HepG2 (cell line): ENCODE data around the gene KRT76. TPM values are rescaled to one million over a fixed set of nuclear protein-coding genes. Genes with fewer than 3 reads are reported as not detected.

Experiments used
- ATAC-seq: fragments of 200-7000 bp; cut with Tn5 transposase; 3 replicates; pipeline ENCODE4 v1.9.1; 2020; ENCODE audit warnings: mild to moderate bottlenecking, moderate library complexity
- BruUV-seq: library from RNA; stranded (reverse); fragments of 400-500 nt; replicated peaks from 2 replicates; lab custom pipeline; 2021; lab: Mats Ljungman, UMichigan
- CTCF ChIA-PET: fragments of 300-600 bp; formaldehyde crosslinking; extraction: SDS; loops from one replicate; lab custom pipeline; 2021; ENCODE audit warnings: low total read pairs, inconsistent platforms, low intra/inter-chr PET ratio; lab: Yijun Ruan, JAX
- POLR2A ChIA-PET: fragments of 350-600 bp; sonication (Branson Sonifier 250); formaldehyde crosslinking; loops from one replicate; lab custom pipeline; 2020; ENCODE audit warnings: antibody characterized with exemption, inconsistent platforms; lab: Yijun Ruan, JAX
- DNase-seq: peaks from one replicate; pipeline ENCODE4 v3.0.0-alpha.2; 2015; ENCODE audit warnings: low spot score
- FAIRE-seq: peaks from 3 replicates; lab custom pipeline; 2011; peaks lifted over from hg19 to GRCh38; lab: Jason Lieb, UNC
- H2AFZ ChIP-seq: one replicate; pipeline ENCODE4 v1.6.1; 2011; ENCODE audit warnings: low read length, inconsistent platforms
- H3K27ac ChIP-seq: fragments of 300-600 bp; 3 replicates; pipeline ENCODE4 v1.8.0; 2011; ENCODE audit warnings: mixed run types, mild to moderate bottlenecking, mixed read lengths, low read length, inconsistent platforms; ENCODE audit not compliant: insufficient read depth; ENCODE audit errors: extremely low read length
- H3K27me3 ChIP-seq, 2 experiments: fragments of 200-600 bp in 1 of 2; 2 replicates in 1 of 2; 3 replicates in 1 of 2; pipeline versions ENCODE4 v1.6.0 to v1.8.0; 2011; ENCODE audit warnings: low read length in 2 of 2, mild to moderate bottlenecking in 2 of 2, moderate library complexity in 2 of 2, inconsistent platforms in 1 of 2; ENCODE audit not compliant: insufficient read depth in 2 of 2, control insufficient read depth in 1 of 2
- H3K36me3 ChIP-seq, 2 experiments: fragments of 200-600 bp in 1 of 2; replicated peaks in 1 of 2; 2 replicates in 1 of 2; 3 replicates in 1 of 2; pipeline versions ENCODE4 v1.5.1 to v1.8.0; 2011; ENCODE audit warnings: low read length in 2 of 2, inconsistent platforms in 1 of 2; ENCODE audit not compliant: insufficient read depth in 2 of 2, control insufficient read depth in 1 of 2
- H3K4me1 ChIP-seq: 2 replicates; pipeline ENCODE4 v1.5.1; 2012; ENCODE audit warnings: low read length, inconsistent platforms; ENCODE audit not compliant: insufficient read depth
- H3K4me2 ChIP-seq: 2 replicates; pipeline ENCODE4 v1.6.0; 2011; ENCODE audit warnings: low read depth, low read length, inconsistent platforms
- H3K4me3 ChIP-seq, 3 experiments: fragments of 200-600 bp in 1 of 3; sonication (generic), shearing (Covaris generic) in 1 of 3; replicated peaks in 1 of 3; 2 replicates each; pipeline ENCODE4 v1.5.1; 2011 to 2016; ENCODE audit warnings: low read length in 3 of 3, inconsistent platforms in 2 of 3, low read depth in 2 of 3, mild to moderate bottlenecking in 2 of 3, control low read depth in 1 of 3, mixed read lengths in 1 of 3; ENCODE audit not compliant: insufficient read depth in 1 of 3
- H3K79me2 ChIP-seq: one replicate; pipeline ENCODE4 v1.6.1; 2011; ENCODE audit warnings: low read length, inconsistent platforms; ENCODE audit not compliant: insufficient read depth
- H3K9ac ChIP-seq: 2 replicates; pipeline ENCODE4 v1.6.0; 2011; ENCODE audit warnings: mild to moderate bottlenecking, low read depth, low read length, inconsistent platforms; ENCODE audit not compliant: insufficient read depth
- H3K9me3 ChIP-seq: 2 replicates; pipeline ENCODE4 v1.5.1; 2012; ENCODE audit warnings: mild to moderate bottlenecking, low read length
- H4K20me1 ChIP-seq: 2 replicates; pipeline ENCODE4 v1.6.0; 2011; ENCODE audit warnings: inconsistent platforms, mild to moderate bottlenecking, low read length, moderate library complexity; ENCODE audit not compliant: insufficient read depth
- BCLAF1 ChIP-seq: fragments of 450-650 bp; IDR thresholded peaks from 2 replicates; pipeline ENCODE4 v1.6.1; 2017; ENCODE audit warnings: mild to moderate bottlenecking
- E2F1 ChIP-seq: sonication (generic); formaldehyde crosslinking; IDR thresholded peaks from 2 replicates; pipeline ENCODE4 v1.5.0; 2020; ENCODE audit warnings: missing genetic modification reagents
- FIP1L1 ChIP-seq: fragments of 200-400 bp; formaldehyde crosslinking; IDR thresholded peaks from 2 replicates; pipeline ENCODE4 v1.6.1; 2018; ENCODE audit warnings: low read depth, mild to moderate bottlenecking, low read length, moderate library complexity, borderline replicate concordance; ENCODE audit not compliant: insufficient read depth
- FOXC1 ChIP-seq: sonication (generic); formaldehyde crosslinking; IDR thresholded peaks from 2 replicates; pipeline ENCODE4 v1.8.0; 2022; ENCODE audit warnings: mild to moderate bottlenecking, missing genetic modification reagents, borderline replicate concordance
- HDAC2 ChIP-seq: sonication (generic); formaldehyde crosslinking; IDR thresholded peaks from 2 replicates; pipeline ENCODE4 v1.4.0; 2020; ENCODE audit warnings: missing genetic modification reagents
- HNRNPL ChIP-seq: fragments of 200-400 bp; formaldehyde crosslinking; IDR thresholded peaks from 2 replicates; pipeline ENCODE4 v1.6.1; 2017; ENCODE audit warnings: mild to moderate bottlenecking, low read depth, low read length
- HOXD1 ChIP-seq: sonication (generic); formaldehyde crosslinking; IDR thresholded peaks from 2 replicates; pipeline ENCODE4 v1.5.0; 2020; ENCODE audit warnings: missing genetic modification reagents
- KDM2A ChIP-seq: sonication (generic); formaldehyde crosslinking; IDR thresholded peaks from 2 replicates; pipeline ENCODE4 v1.4.0; 2020; ENCODE audit warnings: low read depth, missing genetic modification reagents, borderline replicate concordance
- MBNL3 ChIP-seq: fragments of 250-450 bp; sonication (Bioruptor Pico); conservative IDR thresholded peaks from 2 replicates; pipeline ENCODE4 v1.8.0; 2022; ENCODE audit warnings: mild to moderate bottlenecking, inconsistent platforms
- NBN ChIP-seq: fragments of 450-650 bp; conservative IDR thresholded peaks from 2 replicates; pipeline ENCODE4 v1.6.1; 2017
- NCOA1 ChIP-seq: sonication (generic); formaldehyde crosslinking; IDR thresholded peaks from 2 replicates; pipeline ENCODE4 v1.9.0; 2021; ENCODE audit warnings: missing genetic modification reagents
- NCOR1 ChIP-seq: fragments of 200-600 bp; sonication (generic); IDR thresholded peaks from 2 replicates; pipeline ENCODE4 v1.7.0; 2017; ENCODE audit warnings: antibody characterized with exemption, low read length, borderline replicate concordance
- ZMYM2 ChIP-seq: sonication (generic); formaldehyde crosslinking; IDR thresholded peaks from 2 replicates; pipeline ENCODE4 v1.8.0; 2022; ENCODE audit warnings: mild to moderate bottlenecking, missing genetic modification reagents
- ZNF225 ChIP-seq: sonication (generic); formaldehyde crosslinking; IDR thresholded peaks from 2 replicates; pipeline ENCODE4 v1.4.0; 2020; ENCODE audit warnings: mild to moderate bottlenecking, missing genetic modification reagents
- ZNF501 ChIP-seq: sonication (generic); formaldehyde crosslinking; IDR thresholded peaks from 2 replicates; pipeline ENCODE4 v1.5.1; 2020; ENCODE audit warnings: mild to moderate bottlenecking, moderate library complexity, missing genetic modification reagents
- WGBS: methylation state at CpG from one replicate; pipeline ENCODE4 v1.1.6; 2017; ENCODE audit warnings: low lambda C conversion rate; 5-methylcytosine and 5-hydroxymethylcytosine counted together
- in situ Hi-C: cut with HindIII; loops from 2 replicates; pipeline ENCODE4 v1.10.0; 2017; ENCODE audit warnings: low pct_unique_long_range_greater_than_20kb; ENCODE audit not compliant: extremely low pct_ligation_motif_present
- intact Hi-C: fragments of 100-400 bp; cut with micrococcal nuclease; formaldehyde crosslinking; loops from one replicate; pipeline ENCODE4 v1.10.0; 2022; ENCODE audit not compliant: unreplicated experiment
- polyA plus RNA-seq, 8 experiments: library from polyadenylated mRNA; depleted of rRNA in 3 of 8; stranded (reverse) in 7 of 8; unstranded in 1 of 8; fragments of >200 nt; fragmentation: Illumina TruSeq in 4 of 8; extraction: Trizol in 4 of 8; gene quantifications; 2 replicates each; pipeline versions ENCODE4 v1.2.1 to v1.2.3, GENCODE V29; 2011 to 2016; ENCODE audit warnings: low read depth in 4 of 8, missing spikeins in 1 of 8, mixed read lengths in 1 of 8; ENCODE audit not compliant: insufficient read depth in 1 of 8
- total RNA-seq, 5 experiments: library from RNA; depleted of rRNA; stranded (reverse); fragments of >200 nt; fragmentation: Illumina TruSeq; extraction: Trizol; gene quantifications; 2 replicates each; pipeline ENCODE4 v1.2.3, GENCODE V29; 2016; ENCODE audit warnings: low read depth in 1 of 5
- TF ChIP-seq, protein P1 (sequence below): IDR thresholded peaks from 2 replicates; pipeline ENCODE4 v1.6.1; 2016; ENCODE audit warnings: low read depth
- TF ChIP-seq, protein P2 (sequence below): sonication (generic); formaldehyde crosslinking; IDR thresholded peaks from 2 replicates; pipeline ENCODE4 v1.4.0; 2020; ENCODE audit warnings: mild to moderate bottlenecking, missing genetic modification reagents

Gene KRT76
- total and polyA plus RNA-seq, 2 of the 13 experiments (the other 11 are each of a cell fraction or from before 2014, with no cell fraction given): not detected

- H3K9ac ChIP-seq: no peak overlapping the region
- ATAC-seq: no peak
- H3K4me2 ChIP-seq: no peak overlapping the region
- TF ChIP-seq HNRNPL (no peak), NBN (no peak), NCOA1 (CRISPR knock-in tag) (no peak), E2F1 (CRISPR knock-in tag) (no peak), ZMYM2 (CRISPR knock-in tag) (no peak), ZNF501 (CRISPR knock-in tag) (no peak), ZNF225 (CRISPR knock-in tag) (no peak), NCOR1 (no peak), HOXD1 (CRISPR knock-in tag) (no peak), MBNL3 (no peak), FOXC1 (CRISPR knock-in tag) (no peak), KDM2A (CRISPR knock-in tag) (no peak), HDAC2 (CRISPR knock-in tag) (no peak), FIP1L1 (no peak), BCLAF1 (no peak)
- TF ChIP-seq, protein P1, sequence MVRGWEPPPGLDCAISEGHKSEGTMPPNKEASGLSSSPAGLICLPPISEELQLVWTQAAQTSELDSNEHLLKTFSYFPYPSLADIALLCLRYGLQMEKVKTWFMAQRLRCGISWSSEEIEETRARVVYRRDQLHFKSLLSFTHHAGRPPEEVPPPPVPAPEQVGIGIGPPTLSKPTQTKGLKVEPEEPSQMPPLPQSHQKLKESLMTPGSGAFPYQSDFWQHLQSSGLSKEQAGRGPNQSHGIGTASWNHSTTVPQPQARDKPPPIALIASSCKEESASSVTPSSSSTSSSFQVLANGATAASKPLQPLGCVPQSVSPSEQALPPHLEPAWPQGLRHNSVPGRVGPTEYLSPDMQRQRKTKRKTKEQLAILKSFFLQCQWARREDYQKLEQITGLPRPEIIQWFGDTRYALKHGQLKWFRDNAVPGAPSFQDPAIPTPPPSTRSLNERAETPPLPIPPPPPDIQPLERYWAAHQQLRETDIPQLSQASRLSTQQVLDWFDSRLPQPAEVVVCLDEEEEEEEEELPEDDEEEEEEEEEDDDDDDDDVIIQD (CRISPR knock-in tag): no peak
- TF ChIP-seq, protein P2, sequence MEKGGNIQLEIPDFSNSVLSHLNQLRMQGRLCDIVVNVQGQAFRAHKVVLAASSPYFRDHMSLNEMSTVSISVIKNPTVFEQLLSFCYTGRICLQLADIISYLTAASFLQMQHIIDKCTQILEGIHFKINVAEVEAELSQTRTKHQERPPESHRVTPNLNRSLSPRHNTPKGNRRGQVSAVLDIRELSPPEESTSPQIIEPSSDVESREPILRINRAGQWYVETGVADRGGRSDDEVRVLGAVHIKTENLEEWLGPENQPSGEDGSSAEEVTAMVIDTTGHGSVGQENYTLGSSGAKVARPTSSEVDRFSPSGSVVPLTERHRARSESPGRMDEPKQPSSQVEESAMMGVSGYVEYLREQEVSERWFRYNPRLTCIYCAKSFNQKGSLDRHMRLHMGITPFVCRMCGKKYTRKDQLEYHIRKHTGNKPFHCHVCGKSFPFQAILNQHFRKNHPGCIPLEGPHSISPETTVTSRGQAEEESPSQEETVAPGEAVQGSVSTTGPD (CRISPR knock-in tag): no peak
- no peaks in the 10 kb centered on the region for H3K36me3 ChIP-seq
- no peaks in the 10 kb centered on the region for H3K4me1 ChIP-seq
- FAIRE-seq: no peak
- in situ Hi-C loops (no loop called here), intact Hi-C loops (no loop called here)
- no peaks in the 10 kb centered on the region for H3K27me3 ChIP-seq
- 0% methylated on average over 2 of the region's 2 CpGs for WGBS
- no peaks in the 10 kb centered on the region for H3K79me2 ChIP-seq
- no peak for DNase-seq
- BruUV-seq: no TSS peak
- POLR2A ChIA-PET: no interaction called here
- H3K4me3 ChIP-seq: no peak overlapping the region
- H4K20me1 ChIP-seq: no peaks in the 10 kb centered on the region
- H2AFZ ChIP-seq: no peak overlapping the region
- no peaks in the 10 kb centered on the region; the same call in 1 of the 2 replicates for H3K9me3 ChIP-seq
- CTCF ChIA-PET: no interaction called here
- no peak overlapping the region for H3K27ac ChIP-seq
Observed at GRCh38 chr12:52763991-52764390, 13.2 kb downstream of the KRT76 start.
